Smooth muscle cell (in vitro differentiated cells): ENCODE results near the gene MCAM. TPM values are rescaled to one million over a fixed set of nuclear protein-coding genes. Genes with fewer than 3 reads are reported as not detected.

Source experiments
- DNase-seq: peaks from one replicate; lab custom pipeline; 2025; ENCODE audit not compliant: unreplicated experiment; lab: John Stamatoyannopoulos, UW
- H2AFZ ChIP-seq: fragments of 200-600 bp; sonication (generic); 2 replicates; pipeline ENCODE4 v1.6.0; 2016; ENCODE audit warnings: antibody characterized with exemption, low read depth, mild to moderate bottlenecking
- H3F3A ChIP-seq: fragments of 200-600 bp; sonication (generic); 2 replicates; pipeline ENCODE4 v1.6.0; 2017; ENCODE audit warnings: antibody characterized with exemption, low read depth
- H3K27ac ChIP-seq: fragments of 200-600 bp; sonication (generic); 2 replicates; pipeline ENCODE4 v1.5.1; 2016; ENCODE audit warnings: low read depth, mild to moderate bottlenecking
- H3K27me3 ChIP-seq: fragments of 200-600 bp; sonication (generic); 2 replicates; pipeline ENCODE4 v1.6.1; 2016; ENCODE audit warnings: low read depth, mild to moderate bottlenecking
- H3K36me3 ChIP-seq: fragments of 200-600 bp; sonication (generic); 2 replicates; pipeline ENCODE4 v1.5.1; 2016; ENCODE audit warnings: low read depth
- H3K4me1 ChIP-seq: fragments of 200-600 bp; sonication (generic); 2 replicates; pipeline ENCODE4 v1.5.1; 2016; ENCODE audit warnings: low read depth
- H3K4me2 ChIP-seq: fragments of 200-600 bp; sonication (generic); 2 replicates; pipeline ENCODE4 v1.6.0; 2016; ENCODE audit warnings: mild to moderate bottlenecking
- H3K4me3 ChIP-seq: fragments of 200-600 bp; sonication (generic); 2 replicates; pipeline ENCODE4 v1.5.1; 2016; ENCODE audit warnings: mild to moderate bottlenecking
- H3K79me2 ChIP-seq: fragments of 200-600 bp; sonication (generic); 2 replicates; pipeline ENCODE4 v1.6.0; 2016; ENCODE audit warnings: low read depth, mild to moderate bottlenecking
- H3K9ac ChIP-seq: fragments of 200-600 bp; sonication (generic); 2 replicates; pipeline ENCODE4 v1.6.0; 2016; ENCODE audit warnings: low read depth
- H3K9me3 ChIP-seq: fragments of 200-600 bp; sonication (generic); replicated peaks from 2 replicates; pipeline ENCODE4 v1.5.1; 2016; ENCODE audit warnings: low read depth
- H4K20me1 ChIP-seq: fragments of 200-600 bp; sonication (generic); 2 replicates; pipeline ENCODE4 v1.6.0; 2016; ENCODE audit warnings: low read depth
- CTCF ChIP-seq: fragments of 200-600 bp; sonication (generic); IDR thresholded peaks from 2 replicates; pipeline ENCODE4 v1.5.1; 2017; ENCODE audit warnings: borderline replicate concordance, mild to moderate bottlenecking, antibody characterized with exemption; ENCODE audit not compliant: insufficient read depth, poor library complexity, severe bottlenecking
- WGBS: methylation state at CpG from one replicate; pipeline ENCODE4 v1.1.7; 2016; ENCODE audit warnings: low lambda C conversion rate; 5-methylcytosine and 5-hydroxymethylcytosine counted together
- polyA plus RNA-seq: library from polyadenylated mRNA; unstranded; fragments of >200 nt; fragmentation: Nextera tagmentation; extraction: Ambion mirVana; gene quantifications from 2 replicates; pipeline ENCODE4 v1.2.1, GENCODE V29; 2016
- total RNA-seq: library from RNA; depleted of rRNA; stranded (reverse); fragments of >200 nt; gene quantifications from 2 replicates; pipeline ENCODE4 v1.2.3, GENCODE V29; 2014

The MCAM gene
- total and polyA plus RNA-seq, 2 experiments from 2014 or later = 30.7 to 138 TPM

DNA sequence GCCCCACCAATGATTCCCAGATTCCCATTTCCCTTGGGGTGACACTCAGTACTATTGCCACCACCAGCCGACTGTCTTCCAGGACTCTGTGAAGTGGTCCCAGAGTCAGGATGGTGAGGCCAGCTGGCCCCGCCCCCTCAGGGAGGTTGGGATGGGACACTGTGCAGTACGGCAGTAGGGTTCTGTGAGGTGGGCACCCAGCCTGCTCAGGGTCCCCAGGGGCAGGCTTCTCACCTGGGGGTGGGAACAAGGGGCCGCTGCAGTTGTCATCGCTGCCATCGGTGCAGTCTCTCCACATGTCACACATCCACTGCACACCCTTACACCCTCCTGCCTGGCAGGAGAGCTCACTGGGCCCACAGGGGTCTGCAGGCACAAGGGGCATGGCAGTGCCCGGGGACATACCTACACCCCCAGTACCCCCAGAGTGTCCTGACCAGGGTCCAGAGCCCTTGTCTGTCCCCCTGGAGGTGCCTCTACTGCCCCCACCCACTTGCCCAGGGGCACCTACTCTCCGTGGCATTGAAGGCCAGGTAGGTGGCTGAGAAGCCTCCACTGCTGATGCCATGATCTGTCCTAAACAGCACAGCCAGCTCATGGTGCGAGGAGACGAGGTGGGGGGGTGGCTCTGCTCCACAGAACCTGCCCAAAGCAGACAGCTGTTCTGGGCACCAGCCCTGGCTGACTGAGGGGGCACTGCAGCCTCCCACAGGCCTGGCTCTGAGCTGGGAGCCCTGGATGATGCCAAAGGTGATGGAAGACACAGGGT is 25.6 kb upstream of the MCAM start:
- Histone ChIP-seq H3K4me2 (no peak overlapping the region), H3K36me3 (no peaks in the 10 kb centered on the region), H4K20me1 (no peaks in the 10 kb centered on the region), H3K9ac (no peak overlapping the region), H3K4me1 (peaks cover 26% of the 10 kb centered on the region), H3K27me3 (peaks cover 32% of the 10 kb centered on the region), H2AFZ (no peak overlapping the region), H3K27ac (no peak overlapping the region), H3K9me3 (no peaks in the 10 kb centered on the region), H3F3A (peaks cover 8% of the 10 kb centered on the region), H3K4me3 (no peak overlapping the region), H3K79me2 (no peaks in the 10 kb centered on the region)
- no peak for DNase-seq
- no peak for TF ChIP-seq CTCF
- 85% methylated on average over 10 of the region's 10 CpGs for WGBS

- no peak for TF ChIP-seq CTCF
- Histone ChIP-seq H4K20me1 (no peaks in the 10 kb centered on the region), H3F3A (peaks cover 9% of the 10 kb centered on the region), H2AFZ (no peak overlapping the region), H3K4me1 (peaks cover 32% of the 10 kb centered on the region), H3K4me3 (no peak overlapping the region), H3K9me3 (no peaks in the 10 kb centered on the region), H3K27ac (no peak overlapping the region), H3K4me2 (no peak overlapping the region), H3K27me3 (peaks cover 32% of the 10 kb centered on the region), H3K9ac (no peak overlapping the region), H3K79me2 (no peaks in the 10 kb centered on the region), H3K36me3 (no peaks in the 10 kb centered on the region)
- no peak for DNase-seq
- WGBS = 90% methylated on average over 7 of the region's 7 CpGs
Measured at GRCh38 chr11:119342023-119342300, 25.0 kb upstream of the MCAM start.

- Histone ChIP-seq H3K79me2 (no peaks in the 10 kb centered on the region), H2AFZ (no peak overlapping the region), H3F3A (peaks cover 13% of the 10 kb centered on the region), H3K27me3 (peaks cover 32% of the 10 kb centered on the region), H4K20me1 (no peaks in the 10 kb centered on the region), H3K4me1 (peaks cover 33% of the 10 kb centered on the region), H3K4me2 (no peak overlapping the region), H3K4me3 (no peak overlapping the region), H3K9me3 (no peaks in the 10 kb centered on the region), H3K36me3 (no peaks in the 10 kb centered on the region), H3K9ac (no peak overlapping the region), H3K27ac (no peak overlapping the region)
- WGBS = 73% methylated on average over 10 of the region's 16 CpGs
- TF ChIP-seq CTCF = no peak
- DNase-seq = no peak
Measured at GRCh38 chr11:119341222-119342022, 24.5 kb upstream of the MCAM start.
